Right lobe of liver (tissue), 4 donors: ENCODE data around the gene PPP1R37.

ENCODE experiments used
- CTCF ChIP-seq, 4 donors: fragments of 200-600 bp in 3 of 4; fragments of 450-650 bp in 1 of 4; IDR thresholded peaks; one replicate each; pipeline versions ENCODE4 v1.5.1 to v1.8.0; 2016 to 2022; ENCODE audit warnings: antibody characterized with exemption in 4 of 4, mild to moderate bottlenecking in 2 of 4
- POLR2A ChIP-seq: fragments of 450-650 bp; IDR thresholded peaks from one replicate; pipeline ENCODE4 v1.6.1; 2017; ENCODE audit warnings: antibody characterized with exemption, mild to moderate bottlenecking
- donor health status: DM: no; HTN: no; CAD: no.
- donor health status: DM: no; HTN: no; CAD: no.
- donor health status: DM: no; HTN: yes; CAD: no.

DNA sequence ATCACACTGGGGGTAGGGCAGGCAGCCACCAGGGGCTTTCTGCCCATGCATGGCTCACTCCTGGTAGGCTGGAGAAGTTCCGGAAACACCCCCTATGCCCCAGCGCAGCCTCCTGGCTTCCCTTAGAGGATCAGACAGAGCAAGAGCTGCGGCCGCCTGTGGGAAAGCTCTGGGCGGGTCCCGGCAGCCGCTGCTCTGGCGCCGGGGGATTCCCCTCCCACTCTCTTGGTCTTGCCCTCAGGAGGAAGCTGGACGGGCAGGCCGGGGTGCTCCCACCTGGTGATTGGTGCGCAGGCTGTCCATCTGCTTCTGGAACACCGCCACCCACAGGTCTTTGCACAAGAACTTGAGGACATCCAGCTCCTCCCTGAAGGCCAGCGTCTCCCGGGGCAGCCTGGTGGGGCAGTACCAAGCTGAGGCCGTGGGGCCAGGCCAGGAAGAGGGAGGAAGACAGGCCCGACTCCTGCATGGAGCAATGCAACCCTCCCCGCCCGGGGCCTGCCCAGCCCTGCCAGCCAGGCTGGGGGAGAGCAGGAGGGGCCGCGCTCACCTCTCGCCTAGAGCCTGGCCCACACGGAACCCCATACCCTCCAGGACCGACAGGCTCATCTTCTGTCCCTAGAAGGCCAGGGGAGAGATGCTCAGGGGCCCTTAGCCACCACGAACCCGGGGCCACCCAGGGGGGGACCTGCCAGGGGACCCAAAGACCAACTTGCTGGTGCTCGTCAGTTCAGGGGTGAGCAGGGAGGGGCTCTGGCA lies 71.8 kb downstream of the PPP1R37 start:
- TF ChIP-seq CTCF (IDR thresholded peaks at IDR 0.05), result no peak
- TF ChIP-seq POLR2A, result no peak
